SJSA1 (cell line): ENCODE results near the gene CEP83. TPM values are rescaled to one million over a fixed set of nuclear protein-coding genes. Genes with fewer than 3 reads are reported as not detected.
"Not testable (repeated sequence)": the region's sequence is repeated elsewhere in the genome, so short reads cannot be mapped to it uniquely, and the experiment has no call there.

Experiments used
- DNase-seq, 2 experiments: peaks; one replicate each; pipeline ENCODE4 v3.0.0-alpha.2; 2015 to 2020; ENCODE audit warnings: low spot score in 2 of 2, low read depth in 1 of 2
- H3K27ac ChIP-seq: fragments of 250-450 bp; sonication (Bioruptor Pico); 2 replicates; pipeline ENCODE4 v1.5.1; 2020; ENCODE audit warnings: mild to moderate bottlenecking, moderate library complexity
- H3K27me3 ChIP-seq: fragments of 250-450 bp; sonication (Bioruptor Pico); replicated peaks from 2 replicates; pipeline ENCODE4 v1.5.1; 2020; ENCODE audit warnings: mild to moderate bottlenecking, moderate library complexity
- H3K36me3 ChIP-seq: fragments of 250-450 bp; sonication (Bioruptor Pico); 2 replicates; pipeline ENCODE4 v1.5.1; 2020; ENCODE audit warnings: mild to moderate bottlenecking
- H3K4me1 ChIP-seq: fragments of 250-450 bp; sonication (Bioruptor Pico); replicated peaks from 2 replicates; pipeline ENCODE4 v1.6.1; 2021; ENCODE audit warnings: mild to moderate bottlenecking
- H3K4me3 ChIP-seq: fragments of 250-450 bp; sonication (Bioruptor Pico); 2 replicates; pipeline ENCODE4 v1.5.1; 2020; ENCODE audit warnings: mild to moderate bottlenecking
- H3K9me3 ChIP-seq: fragments of 250-450 bp; sonication (Bioruptor Pico); replicated peaks from 2 replicates; pipeline ENCODE4 v1.5.1; 2020; ENCODE audit warnings: mild to moderate bottlenecking
- total RNA-seq: library from RNA; depleted of rRNA; stranded (reverse); fragments of >200 nt; shearing (Covaris generic); gene quantifications from 2 replicates; pipeline ENCODE4 v1.2.3, GENCODE V29; 2014

Gene CEP83
- total RNA-seq, 1 experiment from 2014 or later: 15.7 TPM

DNA sequence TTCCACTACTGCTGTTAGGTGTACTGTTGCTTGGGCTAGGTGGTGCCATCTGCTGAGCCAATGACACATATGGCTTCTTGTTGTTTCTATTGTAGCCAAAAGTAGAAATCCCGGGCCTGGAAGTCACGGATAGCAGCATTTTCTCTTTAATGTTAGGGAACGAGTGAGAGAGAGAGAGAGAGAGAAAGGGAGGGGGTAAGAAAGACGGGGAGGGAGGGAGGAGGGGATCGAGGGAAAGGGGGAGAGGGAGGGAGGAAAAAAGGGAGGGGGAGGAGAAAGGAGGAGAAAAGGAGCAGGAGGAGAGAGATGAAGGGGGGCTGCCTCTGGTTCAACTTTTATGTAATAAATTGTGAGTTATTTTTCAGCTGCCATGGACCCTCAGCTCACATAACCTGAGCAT lies 34.8 kb downstream of the CEP83 start:
- H3K36me3 ChIP-seq, H3K4me3 ChIP-seq, DNase-seq, H3K27me3 ChIP-seq, H3K27ac ChIP-seq: not testable (repeated sequence)
- Histone ChIP-seq H3K9me3 (peaks cover 24% of the 10 kb centered on the region), H3K4me1 (peaks cover 11% of the 10 kb centered on the region)

DNA sequence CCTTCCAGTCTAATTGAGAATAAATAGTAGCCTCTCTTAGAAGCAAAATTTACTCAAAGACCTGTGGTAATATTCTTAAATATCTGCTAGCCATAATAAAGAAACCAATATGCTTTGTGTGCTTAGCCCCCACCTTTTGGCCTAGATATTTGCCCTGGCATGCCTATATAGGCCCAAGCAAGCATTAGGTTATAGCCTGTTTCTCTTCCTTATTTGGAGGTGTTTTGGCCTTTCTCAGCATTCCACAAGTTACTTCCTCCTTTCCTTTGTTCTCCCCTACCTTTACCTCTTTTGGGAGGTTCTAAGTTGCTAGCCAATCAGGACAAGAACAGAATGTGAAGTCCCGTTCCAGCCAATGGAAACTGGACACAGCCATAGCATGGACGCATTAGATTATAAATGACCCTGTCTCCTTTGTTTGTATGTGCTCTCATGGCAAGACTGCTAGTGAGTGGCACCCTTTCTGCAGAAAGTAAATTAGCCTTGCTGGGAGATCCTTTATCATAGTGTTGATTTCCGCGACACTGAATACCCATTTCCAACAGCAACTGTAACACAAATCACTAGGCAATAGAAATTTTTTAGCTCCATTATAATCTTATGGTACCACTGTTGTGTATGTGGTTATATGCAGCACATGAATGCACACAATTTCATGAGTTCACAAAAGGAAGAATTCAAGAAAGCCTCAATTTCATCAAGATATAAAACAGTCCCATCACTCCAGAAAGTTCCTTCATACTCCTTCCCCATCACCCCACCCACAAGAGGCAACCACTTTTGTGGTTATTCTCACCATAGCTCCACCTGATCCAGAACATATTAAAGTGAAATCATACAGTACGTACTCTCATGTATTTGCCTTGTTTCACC lies 37.6 kb downstream of the CEP83 start:
- no peak for DNase-seq
- H3K4me1 ChIP-seq: peaks cover under 1% of the 10 kb centered on the region
- no peak overlapping the region for H3K4me3 ChIP-seq
- H3K27ac ChIP-seq: no peak overlapping the region
- H3K36me3 ChIP-seq: peaks cover 6% of the 10 kb centered on the region
- no peaks in the 10 kb centered on the region for H3K27me3 ChIP-seq
- H3K9me3 ChIP-seq: peaks cover 24% of the 10 kb centered on the region

GRCh38 chr12:94418517-94418916 lies 41.1 kb downstream of the CEP83 start:
- H3K9me3 ChIP-seq: peaks cover 19% of the 10 kb centered on the region
- no peak overlapping the region for H3K27ac ChIP-seq
- no peaks in the 10 kb centered on the region for H3K27me3 ChIP-seq
- no peaks in the 10 kb centered on the region for H3K4me1 ChIP-seq
- no peak for DNase-seq
- no peaks in the 10 kb centered on the region; the same call in 1 of the 2 replicates for H3K36me3 ChIP-seq
- no peak overlapping the region for H3K4me3 ChIP-seq

GRCh38 chr12:94416613-94417012 lies 43.1 kb downstream of the CEP83 start:
- Histone ChIP-seq H3K27me3 (no peaks in the 10 kb centered on the region), H3K4me3 (no peak overlapping the region), H3K4me1 (no peaks in the 10 kb centered on the region), H3K27ac (no peak overlapping the region), H3K36me3 (no peaks in the 10 kb centered on the region), H3K9me3 (peaks cover 3% of the 10 kb centered on the region)
- no peak for DNase-seq

- no peak for DNase-seq
- Histone ChIP-seq H3K9me3 (no peaks in the 10 kb centered on the region), H3K4me3 (no peak overlapping the region), H3K36me3 (no peaks in the 10 kb centered on the region), H3K27me3 (no peaks in the 10 kb centered on the region), H3K4me1 (no peaks in the 10 kb centered on the region), H3K27ac (no peak overlapping the region)
These were observed 44.6 kb downstream of the CEP83 start for GRCh38 chr12:94415066-94415465.

DNA sequence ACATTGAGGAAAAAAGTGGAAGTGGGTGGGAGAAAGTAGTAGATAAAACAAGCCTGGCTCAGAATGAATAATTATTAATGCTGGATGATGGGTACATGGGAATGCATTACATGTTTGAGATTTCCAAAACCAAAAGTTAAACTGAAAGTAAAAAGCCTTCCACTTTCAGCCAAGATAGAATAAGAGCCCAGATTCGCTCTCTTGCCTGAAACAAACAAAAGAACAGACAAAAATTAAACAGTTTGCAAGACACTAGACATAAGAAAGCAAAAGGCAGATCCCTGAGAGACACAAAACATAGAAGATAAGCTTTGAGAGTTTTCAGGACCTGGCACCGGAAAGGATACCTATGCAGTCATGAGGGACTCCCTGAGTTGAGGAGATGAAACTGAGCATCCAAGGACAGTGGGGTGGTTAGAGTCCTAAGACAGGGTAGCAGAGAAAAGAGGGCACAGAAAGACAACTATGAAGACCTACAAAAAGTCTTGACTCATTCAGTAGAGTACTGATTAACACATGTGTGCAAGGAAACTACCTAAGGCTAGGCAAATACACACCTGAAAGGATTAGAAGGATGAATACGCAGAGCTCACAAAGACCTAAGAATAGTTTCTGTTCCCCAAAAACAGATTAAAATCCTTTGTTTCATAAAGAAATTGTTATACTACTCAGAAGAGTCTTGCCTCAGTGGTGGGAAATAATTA lies 54.1 kb downstream of the CEP83 start:
- no peak for DNase-seq
- Histone ChIP-seq H3K4me1 (no peaks in the 10 kb centered on the region), H3K27me3 (no peaks in the 10 kb centered on the region), H3K27ac (no peak overlapping the region), H3K9me3 (no peaks in the 10 kb centered on the region), H3K4me3 (no peak overlapping the region), H3K36me3 (no peaks in the 10 kb centered on the region)

DNA sequence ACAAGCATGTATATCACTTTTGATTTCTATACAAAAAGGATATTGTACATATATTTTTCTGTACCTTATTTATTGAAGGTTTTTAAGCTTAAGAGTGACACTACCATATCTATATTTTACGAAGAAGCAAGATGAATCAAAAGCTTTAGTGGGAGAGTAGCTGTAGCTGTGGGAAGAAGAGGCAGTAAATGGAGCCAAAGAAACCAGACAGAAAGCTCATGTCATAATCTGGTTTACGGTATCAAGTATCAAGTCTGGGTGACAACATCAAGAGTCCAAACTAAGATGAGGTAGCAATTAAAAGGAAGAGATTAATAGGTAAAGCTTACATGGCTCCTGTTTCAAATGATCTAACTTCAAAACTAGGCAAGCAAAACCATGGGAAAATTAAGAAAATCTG lies 54.8 kb downstream of the CEP83 start:
- no peaks in the 10 kb centered on the region for H3K27me3 ChIP-seq
- H3K36me3 ChIP-seq: 0 out of 2 replicates have a peak, but pooled peaks cover 6% of the 10 kb centered on the region
- H3K4me1 ChIP-seq: no peaks in the 10 kb centered on the region
- H3K9me3 ChIP-seq: no peaks in the 10 kb centered on the region
- H3K4me3 ChIP-seq: no peak overlapping the region
- H3K27ac ChIP-seq: no peak overlapping the region
- DNase-seq: no peak

DNA sequence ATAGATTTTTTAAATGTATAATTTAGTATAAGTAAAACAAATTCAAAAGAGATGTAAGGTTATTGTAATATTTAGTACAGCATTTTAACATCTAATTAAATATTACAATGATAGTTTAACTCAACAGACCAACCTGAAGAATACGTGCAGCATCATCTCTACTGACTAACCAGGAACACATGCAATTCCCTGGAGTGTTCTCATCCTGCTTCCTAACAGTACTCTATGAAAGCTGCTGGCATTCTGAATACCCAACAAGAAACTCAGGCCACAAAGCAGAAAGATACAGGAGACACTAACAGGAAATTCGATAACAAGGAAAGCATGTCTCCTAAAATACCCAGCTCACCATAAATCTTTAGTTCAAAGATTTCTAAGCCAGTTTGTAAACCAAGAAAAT lies 58.3 kb downstream of the CEP83 start:
- H3K27ac ChIP-seq: no peak overlapping the region
- H3K27me3 ChIP-seq: no peaks in the 10 kb centered on the region
- H3K9me3 ChIP-seq: no peaks in the 10 kb centered on the region
- H3K36me3 ChIP-seq: peaks cover 14% of the 10 kb centered on the region; the same call in 1 of the 2 replicates
- no peak overlapping the region for H3K4me3 ChIP-seq
- DNase-seq: no peak
- no peaks in the 10 kb centered on the region for H3K4me1 ChIP-seq

- H3K4me1 ChIP-seq, H3K27me3 ChIP-seq, H3K27ac ChIP-seq, H3K9me3 ChIP-seq, DNase-seq, H3K4me3 ChIP-seq: not testable (repeated sequence)
- H3K36me3 ChIP-seq: peaks cover 14% of the 10 kb centered on the region; the same call in 1 of the 2 replicates
These were observed 61.0 kb downstream of the CEP83 start for GRCh38 chr12:94398685-94399084.

DNA sequence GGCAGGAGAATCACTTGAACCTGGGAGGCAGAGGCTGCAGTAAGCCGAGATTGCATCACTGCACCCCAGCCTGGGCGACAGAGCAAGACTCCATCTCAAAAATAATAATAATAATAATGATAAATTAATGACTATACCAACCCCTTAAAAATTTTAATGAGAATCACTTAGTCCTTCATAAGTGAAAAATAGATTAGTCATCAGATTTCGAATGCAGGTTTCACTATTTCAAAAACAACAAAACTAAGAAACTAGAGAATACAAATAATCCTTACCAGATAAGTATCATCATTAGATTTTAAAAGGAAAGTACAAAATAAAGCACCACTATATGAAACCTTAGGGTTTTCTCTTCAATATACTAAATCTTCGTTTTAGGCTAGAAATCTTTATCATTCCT lies 62.3 kb downstream of the CEP83 start:
- no peak for DNase-seq
- Histone ChIP-seq H3K36me3 (peaks cover 14% of the 10 kb centered on the region; the same call in 1 of the 2 replicates), H3K27me3 (no peaks in the 10 kb centered on the region), H3K9me3 (no peaks in the 10 kb centered on the region), H3K4me1 (no peaks in the 10 kb centered on the region), H3K27ac (no peak overlapping the region), H3K4me3 (no peak overlapping the region)

DNA sequence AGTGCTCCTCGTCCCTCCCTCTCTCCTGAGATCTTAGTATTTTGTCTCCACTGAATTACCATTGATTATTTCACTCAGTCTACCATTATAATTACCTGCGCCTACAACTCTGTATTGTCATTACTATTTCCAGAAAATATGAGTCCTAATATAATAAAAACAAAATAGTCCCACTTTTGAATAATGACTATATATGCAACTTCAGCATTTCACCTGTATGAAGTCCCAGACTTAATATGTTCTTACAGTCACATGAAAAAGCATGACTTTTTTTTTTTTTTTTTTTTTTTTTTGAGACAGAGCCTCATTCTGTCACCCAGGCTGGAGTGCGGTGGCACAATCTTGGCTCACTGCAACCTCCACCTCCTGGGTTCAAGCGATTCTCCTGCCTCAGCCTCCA lies 63.7 kb downstream of the CEP83 start:
- H3K4me3 ChIP-seq, H3K4me1 ChIP-seq, H3K27ac ChIP-seq, H3K9me3 ChIP-seq, DNase-seq, H3K27me3 ChIP-seq: not testable (repeated sequence)
- H3K36me3 ChIP-seq: peaks cover 14% of the 10 kb centered on the region; the same call in 1 of the 2 replicates

- Histone ChIP-seq H3K9me3 (no peaks in the 10 kb centered on the region), H3K27me3 (no peaks in the 10 kb centered on the region), H3K36me3 (peaks cover 3% of the 10 kb centered on the region; the same call in 1 of the 2 replicates), H3K4me3 (no peak overlapping the region), H3K27ac (no peak overlapping the region), H3K4me1 (no peaks in the 10 kb centered on the region)
- no peak for DNase-seq
These were observed 69.6 kb downstream of the CEP83 start for GRCh38 chr12:94390130-94390485.

- H3K4me3 ChIP-seq, H3K27me3 ChIP-seq, H3K36me3 ChIP-seq, DNase-seq, H3K9me3 ChIP-seq, H3K27ac ChIP-seq, H3K4me1 ChIP-seq: not testable (repeated sequence)
These were observed 70.1 kb downstream of the CEP83 start for GRCh38 chr12:94389482-94390129.

GRCh38 chr12:94386422-94386821 lies 73.2 kb downstream of the CEP83 start:
- no peaks in the 10 kb centered on the region for H3K27me3 ChIP-seq
- H3K27ac ChIP-seq: no peak overlapping the region
- H3K36me3 ChIP-seq: peaks cover 11% of the 10 kb centered on the region; the same call in 1 of the 2 replicates
- peaks cover 5% of the 10 kb centered on the region; the same call in 1 of the 2 replicates for H3K9me3 ChIP-seq
- DNase-seq: no peak
- no peaks in the 10 kb centered on the region for H3K4me1 ChIP-seq
- no peak overlapping the region for H3K4me3 ChIP-seq
